K562 (cell line): ENCODE results near the gene LRFN3. TPM values are rescaled to one million over a fixed set of nuclear protein-coding genes. Genes with fewer than 3 reads are reported as not detected.

Source experiments
- BMI1 ChIP-seq: fragments of 150-350 bp; IDR thresholded peaks from 2 replicates; pipeline ENCODE4 v1.6.1; 2014; ENCODE audit warnings: low read length
- DNMT1 ChIP-seq: fragments of 450-650 bp; IDR thresholded peaks from 2 replicates; pipeline ENCODE4 v1.6.1; 2016; ENCODE audit warnings: antibody characterized with exemption, mild to moderate bottlenecking
- DPF2 ChIP-seq: fragments of 450-650 bp; IDR thresholded peaks from 2 replicates; pipeline ENCODE4 v1.6.1; 2016
- E2F4 ChIP-seq: sonication (generic); formaldehyde crosslinking; IDR thresholded peaks from 2 replicates; pipeline ENCODE4 v1.8.0; 2022; ENCODE audit warnings: mild to moderate bottlenecking, low read depth, missing genetic modification reagents
- HNRNPH1 ChIP-seq: fragments of 200-400 bp; formaldehyde crosslinking; optimal IDR thresholded peaks from 2 replicates; pipeline ENCODE3; 2017; ENCODE audit warnings: low read depth, mild to moderate bottlenecking, low read length, moderate library complexity
- KLF13 ChIP-seq: fragments of 450-650 bp; IDR thresholded peaks from 2 replicates; pipeline ENCODE4 v1.6.1; 2016; ENCODE audit warnings: missing genetic modification characterization, low read depth, mild to moderate bottlenecking, missing compliant biosample characterization, moderate library complexity, borderline replicate concordance
- RAD51 ChIP-seq: fragments of 450-650 bp; IDR thresholded peaks from 2 replicates; pipeline ENCODE4 v1.7.1; 2016; ENCODE audit warnings: low read depth, mild to moderate bottlenecking, borderline replicate concordance
- RBM17 ChIP-seq: fragments of 200-400 bp; formaldehyde crosslinking; IDR thresholded peaks from 2 replicates; pipeline ENCODE4 v1.6.1; 2017; ENCODE audit warnings: low read depth, mild to moderate bottlenecking, low read length, borderline replicate concordance
- SAFB ChIP-seq: fragments of 200-400 bp; formaldehyde crosslinking; IDR thresholded peaks from 2 replicates; pipeline ENCODE4 v1.6.1; 2017; ENCODE audit warnings: low read depth, low read length, borderline replicate concordance
- SAFB2 ChIP-seq: fragments of 200-400 bp; formaldehyde crosslinking; IDR thresholded peaks from 2 replicates; pipeline ENCODE4 v1.6.1; 2018; ENCODE audit warnings: borderline replicate concordance, low read length, low read depth, moderate library complexity; ENCODE audit not compliant: severe bottlenecking
- TCF7L2 ChIP-seq: fragments of 150-350 bp; IDR thresholded peaks from 2 replicates; pipeline ENCODE4 v1.6.1; 2016; ENCODE audit warnings: low read depth, mild to moderate bottlenecking, low read length, moderate library complexity
- ZNF354B ChIP-seq: fragments of 250-450 bp; sonication (Bioruptor Pico); IDR thresholded peaks from 2 replicates; pipeline ENCODE4 v1.4.0; 2020
- ZNF764 ChIP-seq: fragments of 250-450 bp; sonication (Bioruptor Pico); IDR thresholded peaks from 2 replicates; pipeline ENCODE4 v1.4.0; 2020; ENCODE audit warnings: low read depth, mild to moderate bottlenecking, moderate library complexity
- ZNF79 ChIP-seq: fragments of 250-450 bp; sonication (Bioruptor Pico); IDR thresholded peaks from 2 replicates; pipeline ENCODE4 v1.4.0; 2020; ENCODE audit warnings: low read depth, mild to moderate bottlenecking, moderate library complexity
- ZNF830 ChIP-seq: fragments of 250-450 bp; sonication (Bioruptor Pico); IDR thresholded peaks from 2 replicates; pipeline ENCODE4 v1.5.0; 2021; ENCODE audit warnings: mild to moderate bottlenecking
- polyA plus RNA-seq, 8 experiments: library from polyadenylated mRNA; depleted of rRNA in 4 of 8; stranded (reverse) in 5 of 8; unstranded in 3 of 8; fragments of >200 nt; fragmentation: Nextera tagmentation in 2 of 8; fragmentation: Illumina TruSeq in 1 of 8; extraction: Ambion mirVana in 2 of 8; extraction: Trizol in 1 of 8; gene quantifications; 2 replicates each; pipeline versions ENCODE4 v1.2.1 to v1.2.3, GENCODE V29; 2011 to 2014; ENCODE audit warnings: inconsistent platforms in 1 of 8, missing spikeins in 1 of 8
- total RNA-seq, 7 experiments: library from RNA; depleted of rRNA in 6 of 7; stranded (reverse); fragments of >200 nt in 6 of 7; fragmentation: Illumina TruSeq in 2 of 7; extraction: Trizol in 2 of 7; gene quantifications; 2 replicates each; pipeline versions ENCODE4 v1.2.1 to v1.2.3, GENCODE V29; 2011 to 2021; ENCODE audit warnings: low replicate concordance in 1 of 7
- TF ChIP-seq, protein P1 (sequence below), 3 experiments: IDR thresholded peaks in 2 of 3; conservative IDR thresholded peaks in 1 of 3; 2 replicates each; pipeline ENCODE4 v1.5.1; 2011 to 2012; ENCODE audit warnings: low read length in 3 of 3, mild to moderate bottlenecking in 3 of 3, control low read depth in 2 of 3, improper control_type of control experiment in 1 of 3, inconsistent platforms in 1 of 3, low read depth in 1 of 3, mixed read lengths in 1 of 3, moderate library complexity in 1 of 3; ENCODE audit not compliant: insufficient read depth in 2 of 3

The LRFN3 gene
- total and polyA plus RNA-seq, 9 of the 15 experiments (the other 6 are each of a cell fraction or from before 2014, with no cell fraction given) = 0.03 to 0.12 (median 0.11) TPM; not detected in 6

DNA sequence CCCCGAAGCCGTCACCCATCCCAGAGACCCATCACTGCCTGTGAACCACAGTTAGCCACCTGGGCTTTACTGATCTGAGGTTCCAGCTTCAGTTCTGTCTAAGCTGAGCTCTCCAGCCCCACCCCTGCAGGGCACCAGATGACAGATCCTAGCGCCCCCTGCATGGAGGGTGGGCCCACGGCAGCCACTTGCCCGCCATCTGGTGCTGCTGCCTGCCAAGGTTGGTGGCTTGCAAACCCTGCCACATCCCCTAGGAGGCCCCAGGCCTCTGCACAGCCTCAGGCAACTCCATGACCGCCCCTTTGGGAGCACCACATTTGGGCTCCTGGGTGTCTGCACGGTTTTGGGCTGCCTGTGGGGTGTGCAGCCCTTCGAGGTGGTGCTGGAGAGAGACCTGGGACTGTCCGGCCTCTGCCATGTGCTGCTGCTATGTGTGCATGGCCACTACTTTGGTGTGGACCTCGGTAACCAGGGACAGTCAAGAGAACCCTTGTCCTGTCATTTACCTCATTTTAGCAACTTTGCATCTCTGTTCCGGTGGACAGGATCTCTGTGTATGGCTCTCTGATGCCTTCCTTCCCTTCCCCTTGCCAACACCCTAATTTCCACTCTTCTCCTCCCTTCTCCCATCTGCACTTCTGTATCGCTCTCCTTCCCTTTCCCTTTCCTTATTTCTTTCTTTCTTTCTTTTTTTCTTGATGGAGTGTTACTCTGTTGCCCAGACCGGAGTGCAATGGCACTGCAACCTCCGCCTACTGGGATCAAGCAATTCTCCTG lies 41.5 kb downstream of the LRFN3 start (continued):
- TF ChIP-seq SAFB = no peak
- no peak for TF ChIP-seq ZNF830 (CRISPR knock-in tag)
- TF ChIP-seq RBM17 = no peak
- no peak for TF ChIP-seq HNRNPH1
- no peak for TF ChIP-seq BMI1
- TF ChIP-seq ZNF764 = no peak
- TF ChIP-seq KLF13 (tag) = no peak
- TF ChIP-seq DPF2 = no peak
- TF ChIP-seq, protein P1, sequence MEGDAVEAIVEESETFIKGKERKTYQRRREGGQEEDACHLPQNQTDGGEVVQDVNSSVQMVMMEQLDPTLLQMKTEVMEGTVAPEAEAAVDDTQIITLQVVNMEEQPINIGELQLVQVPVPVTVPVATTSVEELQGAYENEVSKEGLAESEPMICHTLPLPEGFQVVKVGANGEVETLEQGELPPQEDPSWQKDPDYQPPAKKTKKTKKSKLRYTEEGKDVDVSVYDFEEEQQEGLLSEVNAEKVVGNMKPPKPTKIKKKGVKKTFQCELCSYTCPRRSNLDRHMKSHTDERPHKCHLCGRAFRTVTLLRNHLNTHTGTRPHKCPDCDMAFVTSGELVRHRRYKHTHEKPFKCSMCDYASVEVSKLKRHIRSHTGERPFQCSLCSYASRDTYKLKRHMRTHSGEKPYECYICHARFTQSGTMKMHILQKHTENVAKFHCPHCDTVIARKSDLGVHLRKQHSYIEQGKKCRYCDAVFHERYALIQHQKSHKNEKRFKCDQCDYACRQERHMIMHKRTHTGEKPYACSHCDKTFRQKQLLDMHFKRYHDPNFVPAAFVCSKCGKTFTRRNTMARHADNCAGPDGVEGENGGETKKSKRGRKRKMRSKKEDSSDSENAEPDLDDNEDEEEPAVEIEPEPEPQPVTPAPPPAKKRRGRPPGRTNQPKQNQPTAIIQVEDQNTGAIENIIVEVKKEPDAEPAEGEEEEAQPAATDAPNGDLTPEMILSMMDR (IDR thresholded peaks at IDR 0.05 in 2 of 3, conservative IDR thresholded peaks at IDR 0.05 in 1 of 3; ENCODE audit: insufficient read depth in 2 of 3, low read depth in 1 of 3, low read length in 3 of 3) = peak; percentile 59 to 94 (median 74)
- TF ChIP-seq ZNF354B (CRISPR knock-in tag) = no peak
- no peak for TF ChIP-seq RAD51
- no peak for TF ChIP-seq ZNF79 (CRISPR knock-in tag)
- no peak for TF ChIP-seq DNMT1
- no peak for TF ChIP-seq TCF7L2
- TF ChIP-seq E2F4 = no peak
- TF ChIP-seq SAFB2 = no peak
